SK-N-SH (cell line): ENCODE data around the gene FANCE. TPM values are rescaled to one million over a fixed set of nuclear protein-coding genes. Genes with fewer than 3 reads are reported as not detected.

Experiments
- CTCF ChIA-PET: fragments of 300-600, 350-600 bp; formaldehyde crosslinking; extraction: SDS; loops from one replicate; lab custom pipeline; 2021; lab: Yijun Ruan, JAX
- POLR2A ChIA-PET: fragments of 350-600 bp; sonication (Branson Sonifier 250); formaldehyde crosslinking; extraction: SDS; loops from one replicate; lab custom pipeline; 2020; ENCODE audit warnings: antibody characterized with exemption, inconsistent platforms; lab: Yijun Ruan, JAX
- DNase-seq: peaks from one replicate; pipeline ENCODE4 v3.0.0; 2012
- H2AFZ ChIP-seq: fragments of 200-600 bp; sonication (generic); 2 replicates; pipeline ENCODE4 v1.8.1; 2016; ENCODE audit warnings: antibody characterized with exemption, mild to moderate bottlenecking, low read depth
- H3F3A ChIP-seq: fragments of 200-600 bp; sonication (generic); replicated peaks from 2 replicates; pipeline ENCODE3; 2016; ENCODE audit warnings: antibody characterized with exemption, mild to moderate bottlenecking; ENCODE audit not compliant: insufficient read depth
- H3K27ac ChIP-seq, 2 experiments: fragments of 200-500 bp in 1 of 2; fragments of 200-600 bp in 1 of 2; sonication (Bioruptor generic) in 1 of 2; sonication (generic), shearing (Covaris generic) in 1 of 2; 2 replicates each; pipeline versions ENCODE4 v1.5.1 to v1.6.1; 2014 to 2016; ENCODE audit warnings: low read depth in 2 of 2, inconsistent platforms in 1 of 2, low read length in 1 of 2, mild to moderate bottlenecking in 1 of 2, mixed read lengths in 1 of 2
- H3K27me3 ChIP-seq: fragments of 200-600 bp; sonication (generic), shearing (Covaris generic); 2 replicates; pipeline ENCODE4 v1.6.1; 2016; ENCODE audit warnings: mixed run types; ENCODE audit not compliant: insufficient read depth
- H3K36me3 ChIP-seq, 2 experiments: fragments of 200-500 bp in 1 of 2; fragments of 200-600 bp in 1 of 2; sonication (Bioruptor generic) in 1 of 2; sonication (generic) in 1 of 2; replicated peaks in 1 of 2; 2 replicates each; pipeline versions ENCODE3 to v1.5.1; 2014 to 2016; ENCODE audit warnings: low read length in 1 of 2, mild to moderate bottlenecking in 1 of 2; ENCODE audit not compliant: insufficient read depth in 2 of 2, control insufficient read depth in 1 of 2
- H3K4me1 ChIP-seq, 2 experiments: fragments of 200-500 bp in 1 of 2; fragments of 200-600 bp in 1 of 2; sonication (Bioruptor generic) in 1 of 2; sonication (generic), shearing (Covaris generic) in 1 of 2; 2 replicates each; pipeline versions ENCODE4 v1.5.1 to v1.6.1; 2014 to 2016; ENCODE audit warnings: low read depth in 1 of 2, low read length in 1 of 2, mixed run types in 1 of 2; ENCODE audit not compliant: insufficient read depth in 2 of 2, control insufficient read depth in 1 of 2
- H3K4me2 ChIP-seq: fragments of 200-600 bp; sonication (generic), shearing (Covaris generic); 2 replicates; pipeline ENCODE4 v1.6.1; 2017; ENCODE audit warnings: mixed run types
- H3K4me3 ChIP-seq, 2 experiments: fragments of 200-500 bp in 1 of 2; fragments of 200-600 bp in 1 of 2; sonication (Bioruptor generic) in 1 of 2; sonication (generic), shearing (Covaris generic) in 1 of 2; 2 replicates each; pipeline versions ENCODE4 v1.5.1 to v1.8.1; 2014 to 2016; ENCODE audit warnings: low read depth in 2 of 2, inconsistent platforms in 1 of 2, low read length in 1 of 2, mild to moderate bottlenecking in 1 of 2, mixed read lengths in 1 of 2, moderate library complexity in 1 of 2
- H3K79me2 ChIP-seq: fragments of 200-600 bp; sonication (generic); 2 replicates; pipeline ENCODE4 v1.8.1; 2017; ENCODE audit warnings: mild to moderate bottlenecking; ENCODE audit not compliant: insufficient read depth
- H3K9ac ChIP-seq: fragments of 200-600 bp; sonication (generic); 2 replicates; pipeline ENCODE4 v1.6.1; 2017; ENCODE audit warnings: mixed run types
- H3K9me2 ChIP-seq: fragments of 200-600 bp; sonication (generic); 2 replicates; pipeline ENCODE4 v1.6.1; 2017; ENCODE audit warnings: mixed run types
- H3K9me3 ChIP-seq: fragments of 200-600 bp; sonication (generic); 2 replicates; pipeline ENCODE4 v1.6.1; 2017; ENCODE audit warnings: mixed run types, mild to moderate bottlenecking, moderate library complexity
- H4K20me1 ChIP-seq: fragments of 200-600 bp; sonication (generic); 2 replicates; pipeline ENCODE4 v1.6.1; 2017; ENCODE audit warnings: mild to moderate bottlenecking, mixed run types; ENCODE audit not compliant: insufficient read depth
- CTCF ChIP-seq: fragments of 200-600 bp; sonication (generic); IDR thresholded peaks from 2 replicates; pipeline ENCODE4 v1.6.1; 2017; ENCODE audit warnings: antibody characterized with exemption, mild to moderate bottlenecking, moderate library complexity
- EZH2phosphoT487 ChIP-seq: fragments of 200-600 bp; sonication (generic); IDR thresholded peaks from 2 replicates; pipeline ENCODE4 v1.6.1; 2017; ENCODE audit warnings: low read depth, mixed run types, mild to moderate bottlenecking, antibody characterized with exemption, moderate library complexity, borderline replicate concordance
- FOXJ3 ChIP-seq: sonication (generic); formaldehyde crosslinking; IDR thresholded peaks from 2 replicates; pipeline ENCODE4 v1.5.1; 2020; ENCODE audit warnings: mild to moderate bottlenecking, missing genetic modification reagents
- FOXM1 ChIP-seq: IDR thresholded peaks from 2 replicates; pipeline ENCODE4 v1.4.0; 2012; ENCODE audit warnings: low read depth, mild to moderate bottlenecking
- MEF2A ChIP-seq: IDR thresholded peaks from 2 replicates; pipeline ENCODE4 v1.4.0; 2012; ENCODE audit warnings: low read depth, borderline replicate concordance
- NFIC ChIP-seq: IDR thresholded peaks from 2 replicates; pipeline ENCODE4 v1.4.0; 2012; ENCODE audit warnings: borderline replicate concordance
- NRF1 ChIP-seq: IDR thresholded peaks from 2 replicates; pipeline ENCODE4 v1.6.1; 2012; ENCODE audit warnings: low read depth, mild to moderate bottlenecking, low read length
- RFX5 ChIP-seq: IDR thresholded peaks from 2 replicates; pipeline ENCODE4 v1.6.1; 2012; ENCODE audit warnings: mild to moderate bottlenecking, improper control_type of control experiment, low read length
- RXRA ChIP-seq: IDR thresholded peaks from 2 replicates; pipeline ENCODE4 v1.4.0; 2012; ENCODE audit warnings: low read depth, mild to moderate bottlenecking, borderline replicate concordance
- SIN3A ChIP-seq: IDR thresholded peaks from 2 replicates; pipeline ENCODE4 v1.6.1; 2012; ENCODE audit warnings: low read depth, mild to moderate bottlenecking, low read length, moderate library complexity, borderline replicate concordance
- TEAD4 ChIP-seq: IDR thresholded peaks from 2 replicates; pipeline ENCODE4 v1.4.0; 2012; ENCODE audit warnings: mild to moderate bottlenecking, borderline replicate concordance; ENCODE audit not compliant: insufficient read depth
- WGBS: methylation state at CpG from one replicate; pipeline ENCODE4 v1.1.6; 2017; ENCODE audit warnings: low lambda C conversion rate; 5-methylcytosine and 5-hydroxymethylcytosine counted together
- polyA plus RNA-seq, 3 experiments: library from polyadenylated mRNA; depleted of rRNA; stranded (reverse); fragments of >200 nt; gene quantifications; 2 replicates each; pipeline ENCODE4 v1.2.3, GENCODE V29; 2012
- TF ChIP-seq, protein P1 (sequence below): IDR thresholded peaks from 2 replicates; pipeline ENCODE4; 2012
- TF ChIP-seq, protein P2 (sequence below): fragments of 150-350 bp; IDR thresholded peaks from 2 replicates; pipeline ENCODE4 v1.6.1; 2016; ENCODE audit warnings: mild to moderate bottlenecking, low read depth, low read length
- TF ChIP-seq, protein P3 (sequence below): IDR thresholded peaks from 2 replicates; pipeline ENCODE4 v1.4.0; 2012; ENCODE audit warnings: low read depth
- TF ChIP-seq, protein P4 (sequence below): IDR thresholded peaks from 2 replicates; pipeline ENCODE4 v1.4.0; 2012; ENCODE audit warnings: low read depth, borderline replicate concordance

FANCE gene
- polyA plus RNA-seq, 1 of the 3 experiments (the other 2 are of a cell fraction): 5.8 TPM

GRCh38 chr6:35475573-35475972 is 23.4 kb downstream of the FANCE start (continued):
- TF ChIP-seq NFIC: no peak

- H3K4me1 ChIP-seq: peaks cover 7 to 10% of the 10 kb centered on the region in 2 experiments; a peak in 3 of 4 replicates
- ChIA-PET POLR2A (interaction anchor here (1.7 kb wide), 1 partner anchor 16 kb away, joined by 6 read pairs; no protein-coding TSS in a partner anchor), CTCF (no interaction called here)
- peaks cover 23% of the 10 kb centered on the region for H4K20me1 ChIP-seq
- no peak for DNase-seq
- WGBS: 93% methylated on average over 6 of the region's 14 CpGs
- TF ChIP-seq FOXM1: no peak
- no peak for TF ChIP-seq MEF2A
- TF ChIP-seq FOXJ3 (CRISPR knock-in tag): no peak
- TF ChIP-seq, protein P1, sequence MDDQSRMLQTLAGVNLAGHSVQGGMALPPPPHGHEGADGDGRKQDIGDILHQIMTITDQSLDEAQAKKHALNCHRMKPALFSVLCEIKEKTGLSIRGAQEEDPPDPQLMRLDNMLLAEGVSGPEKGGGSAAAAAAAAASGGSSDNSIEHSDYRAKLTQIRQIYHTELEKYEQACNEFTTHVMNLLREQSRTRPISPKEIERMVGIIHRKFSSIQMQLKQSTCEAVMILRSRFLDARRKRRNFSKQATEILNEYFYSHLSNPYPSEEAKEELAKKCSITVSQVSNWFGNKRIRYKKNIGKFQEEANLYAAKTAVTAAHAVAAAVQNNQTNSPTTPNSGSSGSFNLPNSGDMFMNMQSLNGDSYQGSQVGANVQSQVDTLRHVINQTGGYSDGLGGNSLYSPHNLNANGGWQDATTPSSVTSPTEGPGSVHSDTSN: no peak
- TF ChIP-seq NRF1: no peak
- no peak for TF ChIP-seq SIN3A
- TF ChIP-seq RFX5: no peak
- H3K36me3 ChIP-seq: peaks cover 13% of the 10 kb centered on the region in 2 experiments
- peaks cover 28% of the 10 kb centered on the region for H3F3A ChIP-seq
- no peak overlapping the region for H3K4me3 ChIP-seq
- no peak overlapping the region for H2AFZ ChIP-seq
- H3K79me2 ChIP-seq: peaks cover 10% of the 10 kb centered on the region; the same call in 1 of the 2 replicates
- no peaks in the 10 kb centered on the region for H3K27me3 ChIP-seq
- no peak overlapping the region for H3K27ac ChIP-seq
- no peak overlapping the region for H3K4me2 ChIP-seq
- H3K9me3 ChIP-seq: no peaks in the 10 kb centered on the region
- no peaks in the 10 kb centered on the region for H3K9me2 ChIP-seq
- H3K9ac ChIP-seq: no peak overlapping the region
Observed at GRCh38 chr6:35476004-35476403, 23.9 kb downstream of the FANCE start.

DNA sequence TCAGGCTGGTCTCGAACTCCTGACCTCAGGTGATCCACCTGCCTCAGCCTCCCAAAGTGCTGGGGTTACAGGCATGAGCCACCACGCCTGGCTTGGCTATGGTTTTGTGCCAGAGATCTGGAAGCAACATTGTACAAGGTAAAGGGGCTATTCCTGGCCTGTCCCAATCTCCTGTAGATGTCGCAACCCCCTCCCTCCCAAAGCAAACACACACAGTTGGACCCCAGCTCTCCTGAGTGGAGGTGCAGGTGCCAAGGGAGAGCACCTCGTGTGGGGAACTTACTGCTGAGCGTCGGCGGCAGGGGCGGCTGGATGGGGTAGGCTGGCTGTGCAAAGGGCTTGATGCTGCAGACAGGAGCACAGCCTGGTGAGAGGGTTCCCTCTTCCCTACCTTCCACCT is 24.9 kb downstream of the FANCE start:
- Histone ChIP-seq H3K27ac (no peak overlapping the region), H3K27me3 (no peaks in the 10 kb centered on the region), H3K9me3 (no peaks in the 10 kb centered on the region), H3K4me1 (peaks cover 2 to 3% of the 10 kb centered on the region in 2 experiments; a peak in 2 of 4 replicates), H4K20me1 (peaks cover 12% of the 10 kb centered on the region), H2AFZ (no peak overlapping the region), H3K79me2 (no peaks in the 10 kb centered on the region; the same call in 1 of the 2 replicates), H3K9ac (no peak overlapping the region), H3F3A (peaks cover 18% of the 10 kb centered on the region), H3K4me2 (no peak overlapping the region), H3K4me3 (no peak overlapping the region), H3K9me2 (no peaks in the 10 kb centered on the region), H3K36me3 (peaks cover 6 to 9% of the 10 kb centered on the region in 2 experiments)
- no peak for TF ChIP-seq CTCF
- TF ChIP-seq, protein P2, sequence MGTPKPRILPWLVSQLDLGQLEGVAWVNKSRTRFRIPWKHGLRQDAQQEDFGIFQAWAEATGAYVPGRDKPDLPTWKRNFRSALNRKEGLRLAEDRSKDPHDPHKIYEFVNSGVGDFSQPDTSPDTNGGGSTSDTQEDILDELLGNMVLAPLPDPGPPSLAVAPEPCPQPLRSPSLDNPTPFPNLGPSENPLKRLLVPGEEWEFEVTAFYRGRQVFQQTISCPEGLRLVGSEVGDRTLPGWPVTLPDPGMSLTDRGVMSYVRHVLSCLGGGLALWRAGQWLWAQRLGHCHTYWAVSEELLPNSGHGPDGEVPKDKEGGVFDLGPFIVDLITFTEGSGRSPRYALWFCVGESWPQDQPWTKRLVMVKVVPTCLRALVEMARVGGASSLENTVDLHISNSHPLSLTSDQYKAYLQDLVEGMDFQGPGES: no peak
- TF ChIP-seq, protein P3, sequence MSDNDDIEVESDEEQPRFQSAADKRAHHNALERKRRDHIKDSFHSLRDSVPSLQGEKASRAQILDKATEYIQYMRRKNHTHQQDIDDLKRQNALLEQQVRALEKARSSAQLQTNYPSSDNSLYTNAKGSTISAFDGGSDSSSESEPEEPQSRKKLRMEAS: no peak
- no peak for TF ChIP-seq RXRA
- TF ChIP-seq TEAD4: no peak
- TF ChIP-seq FOXM1: no peak
- TF ChIP-seq EZH2phosphoT487: no peak
- TF ChIP-seq, protein P1: no peak
- TF ChIP-seq, protein P4, sequence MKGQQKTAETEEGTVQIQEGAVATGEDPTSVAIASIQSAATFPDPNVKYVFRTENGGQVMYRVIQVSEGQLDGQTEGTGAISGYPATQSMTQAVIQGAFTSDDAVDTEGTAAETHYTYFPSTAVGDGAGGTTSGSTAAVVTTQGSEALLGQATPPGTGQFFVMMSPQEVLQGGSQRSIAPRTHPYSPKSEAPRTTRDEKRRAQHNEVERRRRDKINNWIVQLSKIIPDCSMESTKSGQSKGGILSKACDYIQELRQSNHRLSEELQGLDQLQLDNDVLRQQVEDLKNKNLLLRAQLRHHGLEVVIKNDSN: no peak
- no peak for TF ChIP-seq RFX5
- CTCF ChIA-PET: interaction anchor here (1.2 to 1.9 kb wide), 3 partner anchors 9 to 260 kb away, joined by 3 to 5 read pairs (median 4); partner anchors contain the start of gene ARMC12
- DNase-seq: no peak
- POLR2A ChIA-PET: no interaction called here
- 95% methylated on average over 4 of the region's 8 CpGs for WGBS
